ENCODE results near the gene IDH3G.
"Not testable (repeated sequence)": the region's sequence is repeated elsewhere in the genome, so short reads cannot be mapped to it uniquely, and the experiment has no call there.

Gene IDH3G

GRCh38 chrX:153794018-153794896 lies at the start of gene IDH3G, which contains the start of gene SSR4:
TSS of gene IDH3G (minus strand) at chrX:153794375. CDS start at chrX:153794326, 49 bp downstream.
TSS of gene SSR4 (plus strand) at chrX:153794668. CDS start at chrX:153794688, 20 bp downstream.
- DNase-seq = peak; percentile 94

- DNase-seq = no peak
These were observed 42.7 kb upstream of the IDH3G start for GRCh38 chrX:153836921-153837320.

- no peak for DNase-seq
These were observed 38.6 kb upstream of the IDH3G start for GRCh38 chrX:153832728-153833127.

- DNase-seq = peak; percentile 8
These were observed 37.4 kb upstream of the IDH3G start for GRCh38 chrX:153831429-153832150.

DNA sequence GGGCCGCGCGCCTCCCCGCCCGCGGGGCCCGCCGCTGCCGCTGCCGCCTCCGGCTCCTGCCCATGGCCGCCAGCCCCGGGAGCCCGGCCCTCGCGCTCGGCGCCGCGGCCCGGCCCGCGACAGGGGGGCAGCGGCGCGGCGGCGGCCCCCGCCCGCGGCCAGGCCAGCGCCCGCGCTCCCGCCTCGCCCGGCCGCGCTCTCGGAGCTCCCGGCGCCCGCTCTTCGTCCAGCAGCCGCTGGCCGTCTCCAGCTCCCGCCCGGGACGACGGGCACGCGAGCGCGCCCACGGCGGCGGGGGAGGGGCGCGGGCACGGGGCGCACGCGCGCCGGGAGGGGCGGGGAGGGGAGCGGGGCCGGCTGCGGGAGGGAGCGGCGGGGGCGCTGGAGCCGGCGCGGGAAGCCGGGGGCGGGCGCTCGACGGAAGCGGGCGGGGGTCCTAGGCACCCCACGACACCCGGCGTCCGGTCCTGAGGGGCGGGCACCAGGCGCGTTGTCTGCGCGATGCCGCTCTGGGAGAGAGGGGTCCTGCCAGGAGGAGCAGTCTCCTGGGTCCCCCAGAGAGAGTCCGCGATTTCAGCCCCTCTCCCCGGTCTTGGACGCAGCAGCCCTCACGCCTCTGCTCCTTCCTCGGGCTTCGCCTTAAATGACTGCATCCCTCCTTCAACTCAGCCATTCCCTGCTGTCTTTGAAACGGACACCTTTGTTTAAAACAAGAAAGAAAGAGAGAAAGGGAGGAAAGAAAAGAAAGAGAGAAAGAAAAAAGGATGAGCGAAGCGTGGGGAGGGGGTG lies 36.7 kb upstream of the IDH3G start:
- no peak for DNase-seq

DNA sequence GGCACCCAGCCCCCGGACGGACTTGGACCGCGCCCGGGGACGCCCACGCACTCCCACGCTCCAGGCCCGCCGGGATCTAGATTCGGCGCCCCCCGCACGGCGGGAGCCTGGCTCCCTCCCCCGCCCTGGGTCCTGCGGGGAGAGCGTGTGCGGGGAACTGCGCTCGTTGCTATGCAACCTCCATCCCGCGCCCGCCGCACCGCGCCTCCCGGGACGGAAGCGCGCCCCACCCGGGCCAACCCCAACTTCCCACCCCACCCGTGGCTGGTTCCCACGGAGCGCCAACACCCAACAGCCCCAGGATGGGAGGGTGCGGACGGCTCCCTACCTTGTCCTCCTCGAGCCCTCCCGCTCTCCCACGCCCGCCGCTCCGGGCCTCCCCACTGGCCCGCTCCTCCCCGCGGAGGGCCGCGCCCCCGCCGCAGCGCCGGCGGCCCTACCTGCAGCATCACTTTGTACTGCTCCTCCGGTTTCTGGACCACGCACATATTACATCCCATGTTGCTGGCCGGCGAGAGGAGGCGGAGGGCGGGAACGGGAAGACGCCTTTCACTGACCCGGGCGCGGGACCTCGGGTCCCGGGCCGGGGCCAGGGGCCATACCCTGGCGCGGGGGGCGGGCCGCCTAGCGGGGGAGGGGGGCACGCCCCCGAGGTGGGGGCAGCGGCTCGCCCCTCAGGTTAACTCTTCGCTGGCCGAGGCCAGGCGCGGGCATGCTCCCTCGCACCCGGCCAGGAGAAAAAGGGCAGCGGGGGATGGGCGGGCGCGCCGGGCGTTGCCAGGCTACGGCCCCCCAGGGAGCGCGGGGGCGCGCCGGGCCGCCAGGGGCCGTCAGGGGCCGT lies 35.8 kb upstream of the IDH3G start, which contains the start of gene PDZD4:
Gene PDZD4 (minus strand): TSS at position 746 of the 841 bp plus-strand sequence. CDS start 246 bp downstream, at position 500.
- no peak for DNase-seq

DNA sequence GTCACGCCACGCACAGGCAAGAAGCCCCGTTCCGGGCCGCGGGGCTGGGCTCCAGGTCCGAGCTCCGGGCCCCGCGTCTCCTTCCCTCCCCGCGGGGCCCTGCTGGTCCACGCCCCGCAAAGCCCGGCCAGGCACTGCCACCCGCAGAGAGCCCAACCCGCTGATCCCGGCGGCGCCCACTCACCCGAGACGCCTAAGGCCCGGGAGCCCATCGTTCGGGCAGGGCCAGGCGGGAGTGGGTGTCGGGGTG lies 35.3 kb upstream of the IDH3G start:
- DNase-seq = no peak

- no peak for DNase-seq
These were observed 34.8 kb upstream of the IDH3G start for GRCh38 chrX:153828723-153829548.

- no peak for DNase-seq
These were observed 34.1 kb upstream of the IDH3G start for GRCh38 chrX:153828308-153828707.

GRCh38 chrX:153827903-153828302 lies 33.7 kb upstream of the IDH3G start:
- no peak for DNase-seq

DNA sequence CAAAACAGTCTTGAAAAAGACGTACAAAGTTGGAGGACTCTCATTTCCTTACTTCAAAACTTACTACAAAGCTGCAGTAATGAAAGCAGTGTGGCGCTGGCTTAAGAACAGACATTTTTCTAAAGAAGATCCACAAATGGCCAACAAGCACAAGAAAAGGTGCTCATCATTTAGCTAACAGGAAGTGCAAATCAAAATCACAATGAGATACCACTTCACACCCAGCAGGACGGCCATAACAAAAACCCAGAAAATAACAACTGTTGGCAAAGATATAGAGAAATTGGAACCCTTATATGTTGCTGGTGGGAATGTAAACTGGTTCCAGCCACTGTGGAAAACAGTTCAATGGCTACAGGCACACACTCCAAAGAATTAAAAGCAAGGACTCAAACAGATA lies 32.8 kb upstream of the IDH3G start:
- DNase-seq = no peak

- no peak for DNase-seq
These were observed 30.9 kb upstream of the IDH3G start for GRCh38 chrX:153825042-153825441.

- DNase-seq = no peak
These were observed 30.2 kb upstream of the IDH3G start for GRCh38 chrX:153824348-153824747.

DNA sequence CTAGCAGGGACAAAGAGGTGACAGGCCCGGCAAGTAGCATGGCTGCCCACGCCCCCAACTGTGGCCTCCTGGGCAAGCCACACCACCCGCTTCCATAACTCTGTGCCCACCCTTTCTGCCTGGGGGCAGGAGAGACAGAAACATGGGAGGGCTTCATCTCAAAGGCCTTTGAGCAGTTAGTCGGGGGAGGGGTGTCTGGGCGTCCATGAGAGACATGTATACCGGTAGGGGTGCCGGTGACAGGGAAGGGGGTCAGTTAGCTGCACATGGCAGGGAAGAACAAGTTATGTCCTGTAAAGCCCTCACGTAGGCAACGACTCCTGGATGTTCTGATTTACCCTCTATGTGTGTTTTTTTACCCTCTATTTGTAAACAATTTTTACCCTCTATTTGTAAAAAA lies 26.9 kb upstream of the IDH3G start:
- DNase-seq = no peak

- DNase-seq = no peak
These were observed 26.4 kb upstream of the IDH3G start for GRCh38 chrX:153820601-153821000.

DNA sequence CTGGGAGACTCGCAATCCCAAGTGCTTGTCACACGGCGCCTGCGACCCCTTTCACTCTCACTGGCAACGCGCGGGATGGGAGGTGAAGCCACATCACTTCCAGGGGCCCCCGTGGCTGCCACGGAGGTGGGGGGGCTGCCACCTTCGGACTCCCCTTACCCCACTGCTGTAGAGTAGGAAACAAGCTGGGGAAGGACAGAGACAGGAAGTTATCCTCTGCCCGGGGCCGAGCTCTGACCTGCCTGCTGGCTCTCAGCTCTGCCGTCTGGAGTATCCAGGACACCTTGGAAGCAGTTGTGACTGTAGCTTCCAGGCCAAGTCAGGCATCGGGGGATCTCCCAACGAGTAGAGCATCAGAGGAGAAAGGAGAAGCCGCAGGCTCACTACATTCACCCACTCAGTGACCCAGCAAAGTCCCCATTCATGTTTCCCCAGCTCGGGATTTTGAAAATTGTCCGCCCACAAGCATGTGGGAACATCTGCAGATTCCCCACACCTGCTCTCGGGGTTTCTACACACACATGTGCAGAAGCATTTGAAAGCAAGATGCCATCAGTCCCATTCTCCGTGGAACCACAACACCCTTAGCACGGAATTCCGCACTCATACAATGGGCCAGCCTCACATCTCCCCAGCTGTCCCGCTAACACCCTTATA lies 25.3 kb upstream of the IDH3G start:
- DNase-seq = no peak

- peak; percentile 44 for DNase-seq
These were observed 24.6 kb upstream of the IDH3G start for GRCh38 chrX:153818571-153819383.

- DNase-seq = not testable (repeated sequence)
These were observed 23.9 kb upstream of the IDH3G start for GRCh38 chrX:153818064-153818463.

DNA sequence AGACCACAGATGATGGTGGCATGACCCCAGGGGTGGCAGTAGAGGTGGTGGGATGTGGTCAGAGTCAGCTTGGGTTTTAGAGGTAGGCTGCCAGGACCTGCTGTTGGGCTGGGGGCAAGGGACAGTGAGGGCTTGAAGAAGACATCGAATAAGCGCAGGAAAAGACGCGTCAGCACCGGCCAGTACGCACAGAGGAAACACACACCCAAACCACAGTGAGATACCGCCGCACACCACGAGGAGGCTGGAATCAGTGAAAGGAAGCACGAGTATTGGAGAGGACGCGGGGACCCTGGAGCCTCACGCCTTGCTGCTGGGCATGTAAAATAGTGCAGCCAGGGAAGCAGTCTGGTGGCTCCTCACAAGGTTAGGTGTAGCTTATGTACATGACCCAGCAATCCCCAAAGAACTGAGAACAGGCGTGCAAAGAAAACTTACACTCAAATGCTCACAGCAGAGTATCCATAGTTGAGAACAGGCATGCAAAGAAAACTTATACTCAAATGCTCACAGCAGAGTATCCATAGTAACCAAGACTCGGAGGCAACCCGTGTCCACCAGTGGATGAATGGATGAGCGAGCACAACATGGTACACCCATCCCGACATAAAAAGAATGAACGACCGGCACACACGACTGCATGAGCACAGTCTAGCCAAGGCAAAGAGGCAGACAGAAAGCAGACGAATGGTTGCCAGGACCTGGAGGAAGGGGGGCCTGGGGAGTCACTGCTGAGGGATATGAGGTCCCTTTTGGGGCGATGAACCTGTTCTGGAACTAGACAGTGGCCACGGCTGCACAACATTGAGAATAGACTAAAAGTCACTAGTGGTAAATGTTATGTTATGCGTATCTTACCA lies 22.9 kb upstream of the IDH3G start:
- DNase-seq = peak; percentile 71
